Measurements from ENCODE around the gene SPA17.

The SPA17 gene

DNA sequence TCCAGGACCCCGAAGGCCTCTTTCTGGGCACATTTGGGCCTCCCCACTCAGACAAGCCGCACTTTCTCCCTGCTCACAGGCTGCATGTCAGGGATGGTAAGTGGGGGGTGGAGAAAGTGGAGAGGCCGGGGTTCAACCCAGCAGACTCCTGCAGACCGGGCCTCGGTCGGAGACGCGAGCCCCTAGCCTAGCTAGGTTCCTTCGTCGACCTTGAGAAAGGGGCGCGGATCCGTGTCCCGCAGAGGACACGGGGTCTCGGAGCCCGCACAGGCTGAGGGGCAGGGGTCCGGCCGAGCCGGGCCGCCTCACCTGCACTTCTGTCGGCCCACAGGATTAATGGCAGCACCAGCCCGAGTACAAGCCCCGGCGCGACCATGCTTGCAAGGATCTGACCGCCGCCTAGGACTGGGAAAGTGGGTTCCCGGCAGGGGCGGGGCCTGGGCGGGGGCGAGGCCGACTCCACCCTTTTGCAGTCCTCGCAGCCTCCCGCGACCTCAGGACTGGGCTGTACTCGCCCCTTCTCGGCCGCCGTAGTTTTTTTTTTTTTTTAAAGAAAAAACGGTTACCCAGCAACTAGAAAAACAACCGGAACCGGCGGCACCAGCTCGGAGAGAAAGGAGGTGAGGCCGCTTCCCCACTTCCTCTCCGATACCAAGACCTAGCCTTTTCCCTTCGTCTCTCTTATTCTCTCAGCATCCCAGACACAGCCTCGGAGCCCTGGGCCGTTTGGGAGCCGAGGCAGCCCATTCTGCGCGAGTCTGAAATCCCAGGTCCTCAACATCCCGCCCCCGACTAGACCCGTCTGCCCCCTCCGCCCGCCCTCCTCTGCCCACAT, at the start of gene SPA17, which contains the start of gene SIAE:
TSS of gene SPA17 (plus strand) at position 572 of the 835 bp plus-strand sequence. CDS start 1,361 bp downstream, outside the sequence.
TSS of gene SIAE (minus strand) at position 407 of the 835 bp plus-strand sequence. CDS start at position 376, 31 bp downstream.
- H3K27ac ChIP-seq = peak within 1 kb of the TSS; percentile 23
- DNase-seq (ENCODE audit: low read depth, low spot score) = peak; percentile 88

DNA sequence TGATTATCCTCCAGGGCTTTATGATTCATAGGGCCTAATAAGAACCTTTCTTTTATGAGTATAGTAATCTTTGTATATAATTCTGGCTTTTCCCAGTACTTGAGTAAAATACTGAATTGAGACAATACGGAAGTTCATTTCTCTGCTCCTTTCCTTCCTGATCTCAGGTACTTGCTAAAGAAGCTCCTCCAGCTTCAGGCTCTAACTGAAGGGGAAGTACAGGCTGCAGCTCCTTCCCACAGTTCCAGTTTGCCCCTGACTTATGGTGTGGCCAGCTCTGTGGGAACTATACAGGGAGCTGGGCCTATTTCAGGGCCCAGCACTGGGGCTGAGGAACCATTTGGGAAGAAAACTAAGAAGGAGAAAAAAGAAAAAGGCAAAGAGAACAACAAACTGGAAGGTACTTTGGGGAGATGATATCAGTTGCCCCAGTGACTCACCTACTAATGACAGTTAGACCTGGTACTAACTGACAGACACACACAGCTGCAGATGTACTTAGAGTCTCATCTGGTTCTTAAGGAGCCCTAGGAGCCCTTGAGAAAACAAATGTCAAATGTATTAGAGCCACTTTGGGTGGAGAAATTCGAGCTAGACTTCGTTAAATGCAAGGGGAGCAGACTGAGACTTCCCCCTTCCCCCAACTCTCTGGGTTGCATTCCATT, 48.1 kb upstream of the SPA17 start:
- no peak for DNase-seq (ENCODE audit: low read depth, low spot score)

DNA sequence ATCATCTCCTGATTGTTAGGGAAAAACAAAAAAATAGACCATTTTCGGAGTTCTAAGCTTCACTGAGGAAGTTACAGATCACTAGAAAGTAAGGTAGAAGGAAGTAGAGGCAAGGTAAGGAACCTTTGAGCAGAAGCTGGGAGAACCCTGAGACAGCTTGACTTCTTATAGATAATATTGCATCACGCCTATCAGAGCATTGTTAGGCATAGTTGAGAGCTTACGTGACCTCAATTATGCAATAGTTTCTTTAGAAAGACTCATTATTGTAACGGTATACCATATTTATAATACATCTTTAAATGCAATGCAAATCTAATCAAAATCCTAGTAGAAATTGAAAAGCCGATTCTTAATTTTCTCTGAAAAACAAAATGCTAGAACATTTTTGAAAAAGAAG, 46.2 kb upstream of the SPA17 start:
- no peak overlapping the region for H3K27ac ChIP-seq
- DNase-seq (ENCODE audit: low read depth, low spot score) = no peak

More for the DNA sequence above, 48.1 kb upstream of the SPA17 start:
- no peak overlapping the region for H3K27ac ChIP-seq

DNA sequence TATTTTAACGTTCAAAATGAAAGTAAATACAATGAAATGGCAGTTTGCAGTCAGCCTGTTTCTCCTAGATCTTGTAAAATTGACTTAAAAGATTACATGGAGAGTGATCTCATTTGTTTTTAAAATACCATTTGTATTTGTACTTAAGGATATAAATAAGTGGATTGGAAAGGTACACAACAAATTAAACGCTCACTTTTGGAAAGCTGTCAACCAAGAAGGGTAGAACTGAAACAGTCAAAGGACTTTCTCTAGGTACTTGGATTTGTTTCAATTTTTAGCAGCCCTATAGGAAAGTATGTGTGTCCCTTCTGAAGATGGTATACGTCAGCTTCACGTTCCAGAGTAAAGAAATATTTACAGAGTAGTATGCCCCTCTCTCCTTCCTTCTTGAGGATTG, 43.7 kb upstream of the SPA17 start:
- no peak overlapping the region for H3K27ac ChIP-seq
- no peak for DNase-seq (ENCODE audit: low read depth, low spot score)

DNA sequence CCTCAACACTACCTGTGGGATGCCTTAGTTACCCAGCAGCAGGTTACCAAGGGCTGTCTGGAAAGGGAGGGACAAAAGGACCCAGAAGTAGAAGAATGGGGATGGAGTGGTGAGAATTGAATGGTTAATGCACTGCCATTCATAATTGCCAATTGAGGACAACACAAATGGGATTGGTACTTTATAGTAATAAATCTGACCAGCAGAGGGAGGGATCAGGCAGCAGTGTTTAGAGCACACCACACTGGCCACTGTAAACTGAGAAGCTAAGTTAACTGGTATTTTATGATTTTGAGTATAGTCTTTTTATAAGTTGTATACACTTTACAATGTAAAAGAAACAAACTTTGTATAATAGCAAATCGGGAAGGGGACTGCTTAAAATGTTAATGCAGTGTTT, 40.3 kb upstream of the SPA17 start:
- no peak for DNase-seq (ENCODE audit: low read depth, low spot score)
- H3K27ac ChIP-seq = no peak overlapping the region

DNA sequence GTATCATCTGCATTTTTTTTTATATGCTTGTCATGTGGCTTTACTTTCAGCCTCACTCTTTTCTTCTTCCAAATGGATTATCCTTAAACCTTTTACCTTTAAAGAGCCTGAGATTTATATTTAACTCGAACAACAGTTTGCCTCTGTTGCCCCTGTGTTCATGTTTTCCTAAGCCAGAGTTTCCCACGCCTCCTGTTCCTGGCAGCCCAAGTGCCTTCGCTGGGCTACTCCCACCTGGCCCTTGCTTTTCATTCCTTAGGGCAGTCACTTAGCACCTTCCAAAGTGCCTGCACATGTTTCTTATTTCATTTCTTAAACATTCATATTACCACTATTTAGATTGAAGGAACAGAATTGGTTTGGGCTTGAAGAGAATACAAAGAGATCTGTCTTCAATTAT, 37.8 kb upstream of the SPA17 start:
- DNase-seq (ENCODE audit: low read depth, low spot score) = no peak
- H3K27ac ChIP-seq = no peak overlapping the region

DNA sequence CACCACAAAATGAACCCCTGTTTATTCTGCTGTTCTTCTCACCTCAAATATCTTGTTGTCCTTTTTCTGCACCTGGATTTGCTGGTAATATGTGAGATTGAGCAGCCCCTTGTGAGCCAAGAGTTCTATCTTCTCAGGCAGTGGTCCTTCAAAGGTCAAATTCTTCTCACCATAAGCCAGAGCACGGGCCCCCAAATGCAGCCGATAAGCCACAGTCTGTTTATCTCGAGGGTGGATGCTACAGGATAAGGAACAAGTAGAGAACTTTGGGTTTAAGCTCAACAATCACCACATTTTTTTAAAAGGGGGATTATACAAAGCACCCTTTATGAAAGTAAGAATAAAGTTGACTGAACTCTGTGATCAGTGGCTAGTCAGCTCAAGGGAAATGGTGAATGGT, 35.2 kb upstream of the SPA17 start:
- H3K27ac ChIP-seq = no peak overlapping the region
- no peak for DNase-seq (ENCODE audit: low read depth, low spot score)

DNA sequence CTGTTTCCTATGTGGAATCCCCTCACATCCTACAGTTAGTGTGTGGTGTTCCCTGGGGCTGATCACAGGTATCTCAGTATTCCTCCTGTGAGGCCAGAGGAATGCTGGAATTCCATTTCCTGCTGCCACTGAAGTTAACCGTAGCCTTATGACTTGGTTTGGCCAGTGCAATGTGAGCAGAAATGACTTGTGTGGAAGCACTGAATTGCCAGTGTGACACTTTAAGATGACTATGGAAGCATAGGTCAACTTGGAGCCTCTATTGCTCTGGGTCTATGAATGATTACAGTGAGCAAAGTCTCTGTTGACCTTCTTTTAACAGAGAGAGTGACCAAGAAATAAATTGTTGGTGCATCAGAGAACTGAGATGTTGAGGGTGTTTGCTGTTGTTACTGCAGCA, 34.5 kb upstream of the SPA17 start:
- DNase-seq (ENCODE audit: low read depth, low spot score) = no peak
- H3K27ac ChIP-seq = no peak overlapping the region

DNA sequence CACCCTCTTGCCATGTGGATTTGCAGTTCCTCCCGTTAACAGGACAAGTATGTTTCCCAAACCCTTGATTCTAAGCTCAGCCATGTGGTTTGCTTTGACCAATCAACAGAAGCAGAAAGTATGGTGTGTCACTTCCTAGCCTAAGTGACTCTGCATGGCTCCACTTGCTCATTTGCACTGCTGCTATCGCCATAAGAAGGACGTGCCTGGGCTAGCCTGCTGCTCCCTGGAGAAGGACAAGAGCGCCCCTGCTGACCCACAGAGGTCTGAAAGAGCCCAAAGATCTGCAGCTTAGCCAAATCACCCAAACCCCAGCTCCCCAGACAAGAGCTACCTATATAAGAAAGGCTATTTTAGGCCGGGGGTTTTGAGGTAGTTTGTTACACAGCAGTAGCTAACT, 33.0 kb upstream of the SPA17 start:
- H3K27ac ChIP-seq = no peak overlapping the region
- no peak for DNase-seq (ENCODE audit: low read depth, low spot score)

DNA sequence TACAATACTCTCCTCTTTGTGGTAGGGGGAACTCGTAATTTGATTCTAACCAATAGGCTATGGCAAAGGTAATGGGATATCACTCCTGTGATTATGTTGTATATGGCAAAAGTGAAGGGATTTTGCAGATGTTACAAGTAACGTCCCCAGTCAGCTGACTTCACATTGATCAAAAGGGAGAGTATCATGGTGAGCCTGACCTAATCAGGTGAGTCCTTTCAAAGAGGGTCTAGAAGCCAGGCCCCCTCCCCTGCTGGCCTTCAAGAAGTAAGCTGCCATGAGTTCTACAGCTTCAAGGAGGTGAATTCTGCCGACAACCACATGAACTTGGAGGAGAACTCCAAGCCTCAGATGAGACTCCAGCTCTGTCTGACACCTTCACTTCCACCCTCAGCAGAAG, 31.1 kb upstream of the SPA17 start:
- no peak overlapping the region for H3K27ac ChIP-seq
- no peak for DNase-seq (ENCODE audit: low read depth, low spot score)

DNA sequence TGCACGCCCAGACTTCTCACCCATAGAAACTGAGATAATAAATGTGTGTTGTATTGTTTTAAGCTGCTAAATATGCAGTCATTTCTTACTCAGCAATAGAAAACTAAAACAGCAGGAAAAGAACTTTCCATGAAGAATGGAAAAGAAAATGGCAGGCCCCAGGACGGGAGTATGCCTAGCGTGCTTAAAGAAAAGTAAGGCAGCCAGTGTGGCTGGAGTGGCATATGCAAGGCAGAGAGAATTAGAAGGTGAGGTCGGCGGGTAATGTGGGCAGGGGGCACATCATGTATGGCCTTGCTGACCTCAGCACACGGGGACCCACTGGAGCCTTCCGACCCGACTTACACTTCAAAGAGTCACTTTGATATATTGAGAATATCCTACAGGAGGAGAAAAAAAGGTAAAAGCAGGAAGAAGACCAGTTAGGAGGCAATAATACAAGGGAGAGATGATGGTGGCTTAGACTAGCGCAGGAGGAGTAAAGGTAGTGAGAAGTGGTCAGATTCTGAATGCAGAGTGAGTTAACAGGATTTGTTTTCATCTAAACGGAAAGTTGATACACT, 30.6 kb upstream of the SPA17 start:
- DNase-seq (ENCODE audit: low read depth, low spot score) = no peak
- H3K27ac ChIP-seq = peak overlapping the region; percentile 41

DNA sequence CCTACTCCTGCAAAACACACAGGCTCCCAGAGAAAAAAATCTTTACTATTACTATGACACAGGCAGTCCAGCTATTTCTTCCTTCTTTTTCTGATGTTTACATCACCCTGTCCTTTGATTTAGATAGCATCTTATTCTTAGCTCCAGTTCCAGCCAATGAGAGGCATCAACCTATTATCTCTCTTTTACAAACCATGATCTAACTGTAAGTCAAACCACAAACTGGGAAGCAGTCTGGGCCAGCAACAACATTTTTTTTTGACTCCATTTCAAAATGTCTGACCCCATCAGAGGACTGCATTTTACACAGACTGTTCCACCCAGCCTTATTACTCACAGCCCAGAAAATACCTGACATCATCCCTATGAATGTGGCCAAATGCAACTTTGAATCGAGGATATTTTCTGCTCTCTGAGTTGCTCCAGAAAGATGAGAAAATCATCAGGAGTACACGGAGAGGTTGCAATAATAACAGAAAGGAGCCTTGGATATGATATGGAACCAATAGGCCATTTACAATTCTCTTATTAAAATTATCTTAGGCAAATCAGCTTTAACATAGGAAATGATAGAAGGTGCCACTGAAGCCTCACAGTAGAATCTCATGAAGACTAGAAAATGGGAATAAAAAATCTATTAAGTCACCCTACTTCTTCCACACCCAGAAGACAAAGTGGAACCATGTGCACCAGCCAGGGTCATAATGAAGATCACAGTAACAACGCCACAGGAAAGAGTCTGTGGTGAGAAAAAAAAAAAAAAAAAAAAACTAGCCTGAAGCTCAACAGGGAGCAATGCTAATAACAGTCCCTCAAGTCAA, 29.9 kb upstream of the SPA17 start:
- DNase-seq (ENCODE audit: low read depth, low spot score) = peak; percentile 36
- peak overlapping the region; percentile 41 for H3K27ac ChIP-seq

DNA sequence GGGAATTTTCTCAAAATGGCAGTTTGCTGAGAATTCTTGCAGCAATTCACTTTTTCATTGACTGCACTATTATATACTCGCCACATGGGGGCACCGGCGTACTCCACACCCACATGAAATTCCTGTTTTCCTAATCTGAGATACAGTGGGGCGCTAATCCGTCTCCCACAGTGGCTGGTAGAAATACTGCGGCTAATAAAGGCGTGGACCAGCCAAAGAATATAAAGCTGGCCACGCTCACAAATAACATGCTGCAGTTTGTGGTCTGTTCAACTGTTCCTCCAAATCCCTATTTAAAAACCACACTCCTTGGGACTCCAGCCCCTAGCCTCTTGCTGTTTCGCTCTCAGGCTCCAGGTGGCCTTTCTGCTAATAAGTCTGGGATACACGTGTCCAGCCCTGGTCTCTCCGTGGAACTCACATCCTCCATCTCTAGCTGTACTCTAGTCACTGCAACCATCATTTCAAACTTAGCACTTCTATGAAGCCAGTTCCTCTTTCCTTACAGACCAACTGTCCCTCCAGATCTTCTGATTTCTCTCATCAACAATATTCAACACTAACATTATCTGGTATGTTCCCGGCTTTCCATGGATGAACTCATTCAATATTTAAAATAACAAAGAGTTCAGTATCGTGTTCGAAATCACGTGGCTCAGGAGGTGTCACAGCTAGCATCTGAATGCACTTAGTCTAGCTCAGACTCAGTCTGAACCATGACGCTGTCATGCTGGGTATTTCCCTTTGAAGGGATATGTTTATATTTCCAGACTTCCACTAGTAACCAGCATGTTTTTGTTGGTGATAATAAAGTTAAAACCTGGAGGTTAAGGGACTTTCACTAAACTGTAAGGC, 29.1 kb upstream of the SPA17 start:
- DNase-seq (ENCODE audit: low read depth, low spot score) = no peak
- no peak overlapping the region for H3K27ac ChIP-seq

DNA sequence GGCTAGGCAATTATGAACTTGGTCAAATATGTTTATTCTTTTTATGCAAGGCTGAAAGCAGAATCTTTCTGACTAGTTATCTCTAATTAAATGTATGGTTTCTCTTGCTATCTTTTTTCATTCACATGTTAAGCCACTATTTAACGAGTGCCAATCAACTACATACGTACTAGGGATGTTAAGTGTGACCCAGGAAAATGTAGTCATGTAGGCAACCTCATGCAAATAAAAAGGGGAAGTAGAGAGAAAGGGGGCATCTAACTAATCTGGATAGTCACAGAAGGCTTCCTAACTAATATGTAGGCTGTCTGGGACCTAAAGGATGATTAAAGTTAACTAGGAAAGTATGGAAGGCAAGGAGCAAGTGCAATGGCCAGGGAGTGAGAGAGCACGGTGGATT, 27.6 kb upstream of the SPA17 start:
- no peak for DNase-seq (ENCODE audit: low read depth, low spot score)
- H3K27ac ChIP-seq = no peak overlapping the region

DNA sequence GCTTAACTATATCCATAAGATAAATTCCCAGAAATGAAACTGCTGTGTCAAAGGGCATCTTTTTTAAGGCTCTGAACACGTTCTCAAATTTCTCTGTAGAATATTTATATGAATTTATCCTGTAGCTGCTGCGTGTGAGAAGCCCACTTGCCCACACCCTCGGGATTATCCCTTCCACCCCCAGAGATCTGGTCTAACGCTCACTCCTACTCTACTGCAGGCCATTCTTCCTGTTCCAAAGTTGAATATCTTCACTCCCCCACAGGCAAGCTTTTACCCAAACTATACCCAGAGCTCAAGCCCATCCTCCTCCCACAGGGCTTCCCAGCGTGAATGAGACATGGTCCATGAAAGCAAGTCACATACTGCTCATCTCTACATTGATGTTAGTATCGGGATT, 25.1 kb upstream of the SPA17 start:
- no peak overlapping the region for H3K27ac ChIP-seq
- no peak for DNase-seq (ENCODE audit: low read depth, low spot score)

DNA sequence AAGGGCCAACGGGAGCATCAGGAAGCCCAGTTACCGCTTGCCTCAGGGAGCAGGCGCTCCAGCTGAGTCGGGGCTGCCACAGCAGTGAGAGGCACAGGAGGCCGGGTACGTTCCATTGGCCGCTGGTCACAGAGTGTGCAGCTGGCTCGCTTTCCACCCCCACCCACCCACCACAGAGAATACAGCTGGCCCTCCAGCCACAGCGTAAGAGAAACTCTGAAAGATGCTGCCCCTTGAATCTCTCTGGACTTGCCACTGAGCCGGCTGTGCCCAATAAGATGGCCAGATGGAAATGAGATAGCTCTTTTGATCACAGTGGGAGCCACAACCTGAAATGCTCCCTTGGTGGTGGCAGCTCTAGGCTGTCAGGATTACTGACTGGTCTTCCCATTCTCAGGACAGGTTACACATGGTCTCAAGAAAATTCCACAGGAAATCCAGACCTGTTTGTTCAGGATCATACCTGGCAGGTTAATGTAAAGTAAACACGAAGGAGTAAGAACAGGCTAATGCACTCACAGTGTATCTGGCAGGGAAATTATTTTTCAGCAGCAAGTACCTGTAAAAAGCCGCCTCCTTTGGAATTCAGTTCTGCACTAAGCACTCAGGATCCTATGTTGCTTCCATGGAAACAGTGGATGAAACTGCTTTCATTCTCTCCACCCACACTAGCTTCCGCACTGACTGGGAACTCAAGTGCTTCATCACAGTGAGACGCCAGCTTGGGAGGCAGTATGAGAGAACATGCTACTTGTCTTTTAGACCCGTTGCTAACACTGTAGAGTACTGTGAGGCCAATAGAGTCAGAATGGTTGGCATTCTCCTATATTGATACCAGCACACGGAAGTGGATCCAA, 16.7 kb upstream of the SPA17 start:
- no peak for DNase-seq (ENCODE audit: low read depth, low spot score)
- H3K27ac ChIP-seq = peak overlapping the region; percentile 8

DNA sequence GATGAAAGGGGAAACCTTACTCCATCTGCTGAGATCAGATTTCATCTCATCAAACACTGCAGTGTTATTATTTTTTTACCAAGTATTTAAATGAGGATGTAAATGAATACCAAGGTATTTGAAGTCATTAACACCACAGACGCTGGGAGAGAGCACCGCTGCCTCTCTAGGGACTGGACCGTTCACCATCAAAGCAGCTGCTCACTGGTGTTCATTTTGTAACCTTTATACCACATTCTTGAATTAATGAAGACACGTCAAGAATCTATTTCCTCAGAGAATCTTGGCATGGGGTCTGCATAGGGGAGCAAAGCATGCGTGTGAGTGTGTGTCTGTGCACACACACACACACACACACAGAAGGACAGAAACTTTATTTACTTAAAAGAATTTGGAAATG, 15.8 kb upstream of the SPA17 start:
- DNase-seq (ENCODE audit: low read depth, low spot score) = no peak
- H3K27ac ChIP-seq = no peak overlapping the region

DNA sequence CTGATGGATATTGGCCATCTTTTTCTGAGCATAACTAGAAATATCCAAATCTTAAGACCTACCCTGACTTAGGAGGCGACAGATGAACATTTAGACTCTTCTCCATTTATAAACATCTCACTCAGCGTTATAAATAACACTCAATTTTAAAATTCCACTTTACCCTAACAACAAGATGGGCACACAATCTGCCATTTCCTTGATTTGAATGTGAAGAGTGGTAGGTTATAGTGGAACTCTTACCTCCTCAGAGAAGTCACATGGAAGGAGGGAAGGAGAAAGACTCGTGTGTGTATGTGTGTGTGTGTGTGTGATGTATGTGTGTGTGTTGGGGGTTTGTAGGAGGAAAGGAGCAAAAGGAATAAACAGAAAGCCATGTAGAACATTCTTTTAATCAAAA, 15.2 kb upstream of the SPA17 start:
- no peak overlapping the region for H3K27ac ChIP-seq

DNA sequence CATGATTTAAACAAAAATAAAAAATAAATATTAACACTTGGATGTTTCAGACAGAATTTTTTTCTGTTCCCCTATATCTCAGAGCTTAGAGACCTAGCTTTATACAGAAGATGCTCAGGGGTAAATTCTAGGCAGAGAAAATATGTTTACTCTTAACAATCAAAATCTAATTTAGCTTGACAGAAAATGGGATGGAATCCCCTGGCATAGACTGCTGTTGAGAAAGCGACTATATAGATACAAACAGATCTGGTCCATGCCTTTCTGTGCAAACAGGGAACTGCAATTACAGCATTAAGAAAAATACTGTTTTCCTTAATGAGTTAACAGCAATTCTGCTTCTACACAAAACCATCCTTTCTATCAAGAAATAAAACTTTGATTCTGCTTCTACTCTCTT, 14.7 kb upstream of the SPA17 start:
- DNase-seq (ENCODE audit: low read depth, low spot score) = no peak

More for the DNA sequence above, 15.2 kb upstream of the SPA17 start:
- DNase-seq (ENCODE audit: low read depth, low spot score) = no peak

More for the DNA sequence above, 14.7 kb upstream of the SPA17 start:
- no peak overlapping the region for H3K27ac ChIP-seq
